Measurements from ENCODE around the gene SORCS2.

The SORCS2 gene

DNA sequence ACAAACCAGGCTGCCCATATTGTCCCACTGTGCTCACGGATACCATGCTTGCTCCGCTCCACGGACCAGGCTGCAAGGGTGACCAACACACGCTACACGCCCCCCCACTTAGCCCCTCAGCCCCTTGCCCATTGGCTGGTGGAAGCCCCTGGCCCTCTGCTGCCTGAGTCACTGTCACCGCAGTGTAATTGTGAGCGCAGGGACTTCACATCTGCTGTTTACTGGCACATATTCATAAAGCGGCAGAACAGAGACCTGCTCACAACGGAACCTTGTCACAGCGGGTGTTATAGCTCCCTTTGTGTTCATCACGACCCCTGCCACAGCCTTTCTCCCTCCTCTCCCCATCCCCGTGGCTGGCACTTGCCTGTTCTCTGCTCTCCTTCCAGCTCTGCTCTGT, 158.7 kb downstream of the SORCS2 start:
- H3K36me3 ChIP-seq (ENCODE audit: insufficient read depth, low read length): no peaks in the 10 kb centered on the region
- H3K9me3 ChIP-seq (ENCODE audit: control insufficient read depth, insufficient read depth, low read length): no peaks in the 10 kb centered on the region; the same call in 1 of the 2 replicates
- H3K4me1 ChIP-seq (ENCODE audit: insufficient read depth, low read length): no peaks in the 10 kb centered on the region
- H3K9ac ChIP-seq (ENCODE audit: low read depth, low read length): no peak overlapping the region

DNA sequence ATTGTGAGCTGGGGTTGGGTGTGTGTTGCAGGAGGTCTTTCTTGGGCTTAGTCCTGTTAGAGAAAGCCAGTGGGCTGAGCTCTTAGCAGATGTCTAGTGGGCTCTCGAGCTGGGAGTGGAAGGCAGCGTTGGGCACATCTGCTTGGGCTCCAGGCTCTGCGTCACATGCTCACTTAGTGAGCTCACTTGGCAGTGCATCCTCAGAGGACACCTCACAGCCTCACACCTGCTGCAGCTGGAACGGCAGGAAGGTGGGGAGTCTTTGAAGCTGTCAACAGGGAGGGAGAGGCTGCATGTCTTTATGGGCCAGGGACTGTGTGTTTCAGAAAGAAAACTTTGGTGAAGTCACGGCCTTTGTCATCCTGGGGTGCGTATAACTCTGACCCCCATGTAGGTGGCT, 160.1 kb downstream of the SORCS2 start:
- H3K4me1 ChIP-seq (ENCODE audit: insufficient read depth, low read length): no peaks in the 10 kb centered on the region
- H3K36me3 ChIP-seq (ENCODE audit: insufficient read depth, low read length): no peaks in the 10 kb centered on the region
- H3K9ac ChIP-seq (ENCODE audit: low read depth, low read length): no peak overlapping the region
- no peaks in the 10 kb centered on the region for H3K9me3 ChIP-seq (ENCODE audit: control insufficient read depth, insufficient read depth, low read length)

DNA sequence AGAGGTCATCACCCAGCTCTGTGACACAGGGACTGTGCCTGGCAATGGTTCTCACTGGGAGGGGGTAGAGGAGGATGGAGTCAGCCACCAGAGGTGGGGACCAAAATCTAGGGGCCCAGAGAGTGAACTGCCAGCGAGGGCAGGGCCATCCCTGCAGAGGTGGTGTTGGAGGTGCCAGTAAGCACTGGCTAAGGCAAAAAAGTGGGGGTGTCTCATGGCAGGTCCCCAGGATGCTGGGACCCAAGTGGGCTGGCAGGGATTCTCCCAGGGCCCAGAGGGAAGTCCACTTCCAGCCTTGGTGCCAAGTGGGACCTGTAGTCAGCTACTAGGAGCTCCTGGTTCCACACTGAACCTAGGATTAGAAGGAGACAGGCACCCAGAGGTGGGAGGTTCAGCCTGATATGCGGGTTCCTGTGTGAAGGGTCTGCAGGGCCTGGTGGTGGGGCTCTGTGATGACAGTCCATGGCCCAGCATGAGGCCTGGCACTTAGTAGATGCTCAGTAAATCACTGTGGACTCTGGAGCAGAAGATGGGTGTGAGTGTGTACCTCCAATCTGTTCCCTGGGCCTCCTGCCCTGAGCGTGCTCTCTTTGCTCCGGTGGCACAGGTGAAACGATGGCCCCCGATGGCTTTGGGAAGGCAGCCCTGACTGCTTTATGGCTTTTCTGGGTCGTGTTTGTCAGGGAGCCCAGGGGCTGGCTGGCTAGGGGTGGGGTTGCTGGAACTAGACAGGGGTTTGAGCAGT, 160.9 kb downstream of the SORCS2 start:
- Histone ChIP-seq H3K4me1 (ENCODE audit: insufficient read depth, low read length) (no peaks in the 10 kb centered on the region), H3K9me3 (ENCODE audit: control insufficient read depth, insufficient read depth, low read length) (no peaks in the 10 kb centered on the region), H3K9ac (ENCODE audit: low read depth, low read length) (no peak overlapping the region), H3K36me3 (ENCODE audit: insufficient read depth, low read length) (no peaks in the 10 kb centered on the region)

DNA sequence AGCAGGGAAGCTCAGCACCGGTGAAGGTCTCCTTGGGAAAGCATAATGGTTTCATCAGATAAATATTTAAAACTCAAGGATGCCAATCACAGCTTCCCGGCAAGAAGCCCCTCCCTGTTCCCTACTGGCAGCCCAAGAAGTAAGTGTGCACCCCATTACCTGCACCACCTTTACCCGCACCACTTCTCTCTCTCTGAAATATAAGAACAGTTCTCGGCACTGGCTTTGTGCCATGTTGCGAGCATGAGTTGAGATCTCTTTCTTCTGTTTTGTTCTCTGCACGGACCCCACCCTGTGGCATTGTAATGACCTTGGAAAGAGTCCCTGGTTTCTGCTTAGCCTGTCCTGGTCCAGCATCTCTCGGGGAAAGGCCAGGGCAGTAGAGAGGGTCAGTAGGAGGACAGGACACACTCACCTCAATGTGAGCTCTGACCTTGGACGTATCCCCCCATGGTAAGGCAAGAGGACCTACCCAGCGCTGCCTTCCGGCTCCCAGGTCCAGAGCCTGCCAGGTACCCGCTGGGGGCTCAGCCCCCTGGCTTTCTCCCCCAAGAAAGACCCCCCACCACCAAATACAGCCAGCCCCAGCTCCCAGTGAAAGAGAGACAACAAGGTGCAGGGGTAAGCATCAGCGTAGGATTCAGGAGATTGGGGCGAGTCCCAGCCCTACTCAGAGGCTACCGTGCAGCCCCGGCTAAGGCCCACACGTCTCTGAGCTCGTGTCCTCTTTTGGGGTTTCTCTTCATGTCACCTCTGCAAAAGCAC, 161.7 kb downstream of the SORCS2 start:
- no peaks in the 10 kb centered on the region for H3K36me3 ChIP-seq (ENCODE audit: insufficient read depth, low read length)
- H3K4me1 ChIP-seq (ENCODE audit: insufficient read depth, low read length): no peaks in the 10 kb centered on the region
- no peaks in the 10 kb centered on the region for H3K9me3 ChIP-seq (ENCODE audit: control insufficient read depth, insufficient read depth, low read length)
- H3K9ac ChIP-seq (ENCODE audit: low read depth, low read length): no peak overlapping the region

DNA sequence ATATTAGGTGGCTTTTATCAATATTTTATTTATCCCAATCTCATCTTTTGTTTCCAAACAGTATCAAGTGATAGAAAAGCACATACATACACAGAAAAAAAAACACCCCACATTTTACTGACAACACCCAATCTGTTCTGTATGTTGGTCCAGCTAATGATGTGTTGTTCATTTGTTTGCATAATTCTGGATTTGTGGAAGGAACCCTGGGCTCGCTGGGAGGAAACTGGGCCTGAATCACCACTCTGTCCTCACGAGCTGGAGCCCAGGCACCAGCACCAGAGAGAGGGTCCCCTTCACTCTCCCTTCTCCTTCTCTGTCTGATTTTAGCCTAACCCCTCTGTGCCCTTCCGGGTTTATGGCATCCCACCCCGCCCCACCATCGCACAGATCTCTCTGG, 162.6 kb downstream of the SORCS2 start:
- Histone ChIP-seq H3K4me1 (ENCODE audit: insufficient read depth, low read length) (no peaks in the 10 kb centered on the region), H3K9ac (ENCODE audit: low read depth, low read length) (no peak overlapping the region), H3K36me3 (ENCODE audit: insufficient read depth, low read length) (no peaks in the 10 kb centered on the region), H3K9me3 (ENCODE audit: control insufficient read depth, insufficient read depth, low read length) (no peaks in the 10 kb centered on the region)

DNA sequence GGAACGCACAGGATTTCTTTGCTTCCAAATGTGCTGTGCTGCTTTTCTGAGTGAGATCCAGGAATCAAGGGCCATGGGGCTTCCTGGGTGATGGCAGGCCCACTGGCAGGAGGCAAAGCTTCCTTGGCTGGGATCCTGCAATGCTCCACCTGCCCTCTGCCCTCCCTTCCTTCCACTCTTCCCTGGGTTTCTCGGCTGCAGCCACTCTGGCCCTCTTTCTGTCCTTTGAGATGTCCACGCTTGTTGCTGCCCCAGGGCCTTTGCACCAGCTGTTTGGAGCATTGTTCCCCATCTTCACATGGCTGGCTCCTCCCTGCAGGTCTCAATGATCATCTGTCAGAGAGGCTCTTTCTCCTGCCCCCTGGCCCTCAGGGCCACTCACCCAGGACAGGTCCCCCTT, 163.5 kb downstream of the SORCS2 start:
- Histone ChIP-seq H3K36me3 (ENCODE audit: insufficient read depth, low read length) (no peaks in the 10 kb centered on the region), H3K4me1 (ENCODE audit: insufficient read depth, low read length) (no peaks in the 10 kb centered on the region), H3K9me3 (ENCODE audit: control insufficient read depth, insufficient read depth, low read length) (no peaks in the 10 kb centered on the region), H3K9ac (ENCODE audit: low read depth, low read length) (no peak overlapping the region)

DNA sequence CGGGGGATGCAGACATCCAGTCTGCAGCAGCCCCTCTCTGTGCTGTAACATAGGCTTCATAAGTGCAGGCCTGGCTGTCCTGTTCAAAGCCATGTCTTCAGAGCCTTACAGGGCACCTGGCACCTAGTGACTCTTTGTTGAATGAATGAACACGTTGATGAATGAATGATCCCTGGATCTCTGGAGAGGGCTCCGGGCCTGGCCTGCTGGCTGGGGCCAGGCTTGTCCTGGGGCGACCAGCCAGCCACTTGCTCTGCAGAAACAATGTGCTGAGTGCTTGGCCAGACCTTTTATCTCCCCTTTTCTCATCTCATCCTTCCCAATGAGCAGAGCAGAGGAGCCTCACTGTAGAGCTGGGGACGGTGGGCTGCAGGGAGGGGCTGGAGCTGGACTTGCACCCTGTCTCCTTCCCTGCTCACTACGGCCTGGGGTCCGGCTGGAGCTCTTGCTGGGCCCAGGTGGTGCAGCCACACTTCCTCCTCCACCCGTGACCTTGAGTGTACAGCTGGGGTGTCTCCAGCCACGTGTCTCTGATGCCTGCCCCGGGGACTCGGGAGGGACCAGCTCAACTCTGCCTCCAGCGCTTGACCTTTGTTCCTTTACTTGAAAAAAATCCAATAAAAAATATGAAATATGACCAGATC, 164.5 kb downstream of the SORCS2 start:
- Histone ChIP-seq H3K9me3 (ENCODE audit: control insufficient read depth, insufficient read depth, low read length) (no peaks in the 10 kb centered on the region), H3K9ac (ENCODE audit: low read depth, low read length) (no peak overlapping the region), H3K36me3 (ENCODE audit: insufficient read depth, low read length) (no peaks in the 10 kb centered on the region), H3K4me1 (ENCODE audit: insufficient read depth, low read length) (no peaks in the 10 kb centered on the region)

DNA sequence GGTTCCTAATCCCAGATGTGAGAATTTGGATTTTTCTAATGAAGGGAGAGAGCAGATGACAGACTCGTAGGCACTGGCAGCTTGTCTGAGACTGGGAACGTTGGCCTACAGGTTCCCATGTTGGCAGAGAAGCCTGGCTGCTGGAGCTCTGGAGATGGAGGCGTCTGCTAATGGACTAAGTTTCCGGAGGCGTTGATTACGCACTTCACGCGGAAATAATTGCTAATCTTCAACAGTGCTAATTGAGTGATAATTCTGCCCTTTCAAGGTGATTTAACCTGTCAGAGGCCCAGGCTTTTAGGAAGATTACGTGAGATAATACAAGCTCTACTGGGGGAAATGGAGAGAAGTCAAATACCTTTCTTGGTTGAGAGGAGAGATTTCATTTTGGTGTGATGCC, 165.0 kb downstream of the SORCS2 start:
- Histone ChIP-seq H3K36me3 (ENCODE audit: insufficient read depth, low read length) (no peaks in the 10 kb centered on the region), H3K9ac (ENCODE audit: low read depth, low read length) (no peak overlapping the region), H3K9me3 (ENCODE audit: control insufficient read depth, insufficient read depth, low read length) (no peaks in the 10 kb centered on the region), H3K4me1 (ENCODE audit: insufficient read depth, low read length) (no peaks in the 10 kb centered on the region)

DNA sequence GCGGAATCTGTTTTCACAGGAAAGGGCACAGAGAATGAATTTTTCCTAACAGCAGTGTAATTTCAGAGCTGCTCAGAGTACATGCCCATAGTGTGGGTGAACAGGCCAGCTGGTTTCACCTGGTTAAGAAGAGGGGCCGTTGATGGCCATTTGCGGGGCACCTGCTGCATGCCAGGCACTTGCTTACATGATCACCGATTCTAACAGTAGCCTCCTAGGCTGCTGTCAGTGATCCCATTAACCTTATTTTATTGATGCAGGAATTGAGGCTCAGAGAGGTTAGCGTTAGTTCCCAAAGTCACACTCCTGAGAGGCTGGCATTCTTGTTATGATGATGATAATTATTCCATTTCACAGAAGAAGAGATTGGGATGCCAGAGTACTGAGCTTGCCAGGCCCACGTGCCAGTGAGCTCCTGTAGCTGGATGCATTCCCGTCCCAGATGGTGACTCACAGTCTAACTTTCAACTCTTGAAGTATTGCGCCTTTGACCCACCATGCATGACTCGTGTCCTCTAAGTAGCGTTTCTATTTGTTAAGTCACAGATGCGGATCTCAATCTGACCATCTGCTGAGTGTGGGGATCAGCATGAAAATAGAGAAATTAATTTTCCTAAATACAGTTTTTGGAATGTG, 165.9 kb downstream of the SORCS2 start:
- no peaks in the 10 kb centered on the region for H3K36me3 ChIP-seq (ENCODE audit: insufficient read depth, low read length)
- no peaks in the 10 kb centered on the region for H3K4me1 ChIP-seq (ENCODE audit: insufficient read depth, low read length)
- H3K9ac ChIP-seq (ENCODE audit: low read depth, low read length): no peak overlapping the region
- no peaks in the 10 kb centered on the region for H3K9me3 ChIP-seq (ENCODE audit: control insufficient read depth, insufficient read depth, low read length)

DNA sequence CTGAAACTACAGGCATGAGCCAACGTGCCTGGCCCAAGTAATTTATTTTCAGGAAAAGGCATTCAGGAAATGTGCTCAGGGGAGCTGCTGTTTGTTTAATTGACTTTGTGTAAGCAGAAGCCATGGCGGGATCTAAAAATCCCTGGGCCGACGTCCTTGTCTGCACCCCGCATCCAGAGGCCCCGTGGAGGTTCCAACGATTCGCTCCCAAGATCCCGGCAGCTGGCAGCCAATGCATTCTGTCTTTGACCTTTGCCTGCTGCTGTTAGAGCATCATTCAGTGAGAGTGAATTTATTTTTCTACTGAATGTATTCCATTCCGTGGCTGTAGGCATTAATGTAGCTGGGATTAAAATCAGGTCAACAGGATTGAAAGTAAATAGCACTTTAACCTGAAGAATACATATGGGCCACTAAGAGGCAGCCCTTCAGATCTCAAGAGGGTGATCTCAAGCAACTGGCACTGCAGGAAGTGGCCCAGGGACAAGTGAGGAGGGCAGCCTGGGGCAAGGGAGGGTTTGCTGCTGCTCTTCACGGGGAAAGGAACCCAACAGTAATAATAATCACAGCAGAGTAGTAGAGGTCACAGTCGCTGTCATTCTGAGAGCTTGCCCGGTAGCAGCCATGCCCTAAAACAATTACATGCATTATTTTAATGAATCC, 167.2 kb downstream of the SORCS2 start:
- H3K9me3 ChIP-seq (ENCODE audit: control insufficient read depth, insufficient read depth, low read length): no peaks in the 10 kb centered on the region
- no peaks in the 10 kb centered on the region for H3K4me1 ChIP-seq (ENCODE audit: insufficient read depth, low read length)
- H3K9ac ChIP-seq (ENCODE audit: low read depth, low read length): no peak overlapping the region
- no peaks in the 10 kb centered on the region for H3K36me3 ChIP-seq (ENCODE audit: insufficient read depth, low read length)

DNA sequence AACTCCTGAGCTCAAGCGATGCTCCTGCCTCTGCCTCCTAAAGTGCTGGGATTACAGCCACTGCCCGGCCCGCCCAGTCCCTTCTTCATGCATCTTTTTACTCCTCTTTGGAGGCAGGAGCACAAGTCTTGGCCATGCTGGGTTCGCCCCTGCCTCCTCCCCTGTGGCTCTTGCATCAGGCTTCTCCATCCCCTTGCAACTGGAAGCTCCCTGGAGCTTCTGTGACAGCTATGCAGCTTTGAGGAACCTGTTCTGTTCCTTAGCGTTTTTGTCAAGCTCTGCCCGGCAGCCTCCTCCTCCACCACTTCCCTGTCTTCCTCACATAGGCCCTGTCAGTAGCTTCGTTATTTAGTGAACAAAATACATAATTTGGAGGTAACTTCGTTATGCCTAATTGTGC, 168.5 kb downstream of the SORCS2 start:
- H3K4me1 ChIP-seq (ENCODE audit: insufficient read depth, low read length): no peaks in the 10 kb centered on the region
- no peaks in the 10 kb centered on the region for H3K36me3 ChIP-seq (ENCODE audit: insufficient read depth, low read length)
- H3K9me3 ChIP-seq (ENCODE audit: control insufficient read depth, insufficient read depth, low read length): no peaks in the 10 kb centered on the region
- H3K9ac ChIP-seq (ENCODE audit: low read depth, low read length): no peak overlapping the region

DNA sequence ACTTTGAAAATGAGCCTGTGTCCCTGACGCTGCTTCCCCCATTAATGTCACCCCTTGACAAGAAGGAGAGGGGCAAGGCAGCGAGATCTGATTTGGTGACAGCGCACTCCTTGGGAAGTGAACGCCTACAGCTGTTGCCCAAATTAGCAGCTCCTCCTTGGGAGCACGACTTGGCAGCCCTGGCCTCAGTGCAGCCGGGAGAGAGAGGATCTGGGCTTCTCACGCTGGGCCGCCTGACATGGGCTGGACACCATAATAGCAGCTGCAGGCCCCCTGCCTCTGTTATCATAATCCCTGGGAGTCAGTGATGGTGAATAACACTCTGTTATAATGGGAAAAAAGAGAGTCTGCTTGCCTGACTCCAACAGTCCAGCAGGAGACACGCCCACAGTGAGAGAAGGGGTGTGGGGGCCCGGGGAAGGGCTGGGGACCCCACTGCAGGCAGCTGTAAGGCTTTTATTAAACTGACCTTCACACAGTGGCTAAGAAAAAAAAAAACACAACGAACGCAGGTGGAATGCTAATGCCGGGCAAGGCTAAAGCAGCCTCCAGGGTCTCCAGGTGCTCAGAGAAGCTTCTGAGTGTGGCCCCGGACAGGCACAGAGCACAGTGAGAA, 169.1 kb downstream of the SORCS2 start:
- H3K9ac ChIP-seq (ENCODE audit: low read depth, low read length): no peak overlapping the region
- H3K4me1 ChIP-seq (ENCODE audit: insufficient read depth, low read length): 0 out of 2 replicates have a peak, but pooled peaks cover under 1% of the 10 kb centered on the region
- no peaks in the 10 kb centered on the region for H3K36me3 ChIP-seq (ENCODE audit: insufficient read depth, low read length)
- H3K9me3 ChIP-seq (ENCODE audit: control insufficient read depth, insufficient read depth, low read length): no peaks in the 10 kb centered on the region

DNA sequence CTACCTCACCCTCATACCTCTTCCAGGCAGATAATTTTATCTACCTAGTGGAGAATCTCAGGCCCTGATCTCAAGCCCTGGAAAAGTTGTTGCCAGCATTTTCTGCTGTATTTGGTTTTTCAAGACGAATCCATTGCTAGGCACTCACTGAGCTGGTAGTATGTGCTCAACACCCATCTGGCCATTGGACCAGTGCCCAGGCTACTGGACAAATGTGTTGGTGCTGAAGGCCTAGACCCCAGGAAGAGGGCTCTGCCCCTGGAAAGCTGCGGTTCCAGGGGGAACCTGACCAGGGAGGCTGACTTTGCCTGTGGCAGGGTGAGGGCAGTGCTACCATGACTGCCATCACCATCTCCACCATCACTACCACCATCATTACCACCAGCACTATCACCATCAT, 170.0 kb downstream of the SORCS2 start:
- no peak overlapping the region for H3K9ac ChIP-seq (ENCODE audit: low read depth, low read length)

More for the DNA sequence above, 170.0 kb downstream of the SORCS2 start:
- 0 out of 2 replicates have a peak, but pooled peaks cover 2% of the 10 kb centered on the region for H3K4me1 ChIP-seq (ENCODE audit: insufficient read depth, low read length)
- H3K36me3 ChIP-seq (ENCODE audit: insufficient read depth, low read length): no peaks in the 10 kb centered on the region
- no peaks in the 10 kb centered on the region for H3K9me3 ChIP-seq (ENCODE audit: control insufficient read depth, insufficient read depth, low read length)
